Activated CD4-positive, alpha-beta T cell treated with anti-CD3 and anti-CD28 coated beads for 36 hours (primary cell): ENCODE measurements around the gene ATP5F1E. TPM values are rescaled to one million over a fixed set of nuclear protein-coding genes. Genes with fewer than 3 reads are reported as not detected.

Source experiments
- ATAC-seq: fragments of 200-7000 bp; cut with Tn5 transposase; one replicate; pipeline ENCODE4 v1.10.0; 2021; ENCODE audit warnings: mild to moderate bottlenecking, moderate library complexity
- CTCF ChIA-PET: fragments of 350-600 bp; sonication (Branson Sonifier 250); formaldehyde crosslinking; loops from one replicate; lab custom pipeline; 2021; ENCODE audit warnings: antibody characterized with exemption; lab: Charles Lee
- POLR2A ChIA-PET: fragments of 350-600 bp; sonication (Branson Sonifier 250); formaldehyde crosslinking; loops from one replicate; lab custom pipeline; 2021; ENCODE audit warnings: antibody characterized with exemption, inconsistent platforms; lab: Charles Lee
- DNase-seq: peaks from one replicate; pipeline ENCODE4 v3.0.0-alpha.2; 2020
- H3K27ac Mint-ChIP-seq: one replicate; pipeline ENCODE4 v1.8.0; 2021; ENCODE audit warnings: mixed read lengths
- H3K27me3 Mint-ChIP-seq: one replicate; pipeline ENCODE4 v1.8.0; 2021; ENCODE audit warnings: mixed read lengths
- H3K36me3 Mint-ChIP-seq: one replicate; pipeline ENCODE4 v1.8.0; 2021; ENCODE audit warnings: low read depth, mixed read lengths
- H3K4me1 Mint-ChIP-seq: one replicate; pipeline ENCODE4 v1.8.0; 2021; ENCODE audit warnings: mixed read lengths
- H3K4me3 Mint-ChIP-seq: one replicate; pipeline ENCODE4 v1.8.0; 2021; ENCODE audit warnings: mild to moderate bottlenecking, moderate library complexity, mixed read lengths
- H3K9me3 Mint-ChIP-seq: one replicate; pipeline ENCODE4 v1.8.0; 2021; ENCODE audit warnings: low read depth, mixed read lengths
- intact Hi-C, 2 experiments: fragments of 100-400 bp; cut with DNase I in 1 of 2; cut with micrococcal nuclease in 1 of 2; formaldehyde crosslinking; loops; one replicate each; pipeline versions ENCODE4 v1.14.2 to v1.15.1; 2022 to 2024; cut with DNase I, micrococcal nuclease
- total RNA-seq, 2 experiments: library from RNA; stranded (reverse); gene quantifications; one replicate each; pipeline ENCODE4 v1.2.3, GENCODE V29; 2021

Gene ATP5F1E
- total RNA-seq, 2 experiments from 2014 or later, result 63.5 to 76.1 TPM

- Mint-ChIP-seq H3K36me3 (peaks cover 70% of the 10 kb centered on the region), H3K27ac (peak overlapping the region; percentile 94), H3K4me1 (peaks cover 73% of the 10 kb centered on the region), H3K4me3 (peak overlapping the region; percentile 87), H3K9me3 (no peaks in the 10 kb centered on the region), H3K27me3 (no peaks in the 10 kb centered on the region)
- ChIA-PET POLR2A (interaction anchor here (0.5 to 1.7 kb wide), 16 partner anchors 8 to 674 kb away, joined by 3 to 16 read pairs (median 3); partner anchors contain the start of genes NELFCD and PRELID3B), CTCF (interaction anchor here (1.2 to 1.4 kb wide), 3 partner anchors 11 to 189 kb away, joined by 3 to 6 read pairs (median 4); no protein-coding TSS in a partner anchor)
- no peak for DNase-seq
- intact Hi-C loops, result loop anchor here (1.0 to 5.0 kb wide), 15 partner anchors 10 to 1640 kb away; partner anchors contain the start of genes NELFCD (in 2 of the 2), PRELID3B (in 2 of the 2), CTSZ (in 1 of the 2) and RAB22A (in 1 of the 2)
- ATAC-seq, result no peak
Measured at GRCh38 chr20:59032713-59033059, 551 bp upstream of the ATP5F1E start.

- H3K27me3 Mint-ChIP-seq, result no peaks in the 10 kb centered on the region
- peak overlapping the region; percentile 96 for H3K27ac Mint-ChIP-seq
- H3K4me3 Mint-ChIP-seq, result peak overlapping the region; percentile 87
- CTCF ChIA-PET, result interaction anchor here (0.8 to 1.4 kb wide), 7 partner anchors 10 to 190 kb away, joined by 3 to 5 read pairs (median 4); no protein-coding TSS in a partner anchor
- H3K4me1 Mint-ChIP-seq, result peaks cover 73% of the 10 kb centered on the region
- peaks cover 70% of the 10 kb centered on the region for H3K36me3 Mint-ChIP-seq
- POLR2A ChIA-PET, result interaction anchor here (0.6 to 1.7 kb wide), 11 partner anchors 11 to 597 kb away, joined by 3 to 16 read pairs (median 4); partner anchors contain the start of gene PRELID3B
- DNase-seq (peak; percentile 33), ATAC-seq (no peak)
- H3K9me3 Mint-ChIP-seq, result no peaks in the 10 kb centered on the region
- intact Hi-C loops, result loop anchor here (1.0 to 5.0 kb wide), 15 partner anchors 11 to 1639 kb away; partner anchors contain the start of genes NELFCD (in 2 of the 2), PRELID3B (in 2 of the 2), CTSZ (in 1 of the 2) and RAB22A (in 1 of the 2)
Measured at GRCh38 chr20:59031564-59032022, 542 bp downstream of the ATP5F1E start.

- peak overlapping the region; percentile 96 for H3K27ac Mint-ChIP-seq
- no peaks in the 10 kb centered on the region for H3K27me3 Mint-ChIP-seq
- peaks cover 67% of the 10 kb centered on the region for H3K36me3 Mint-ChIP-seq
- peaks cover 73% of the 10 kb centered on the region for H3K4me1 Mint-ChIP-seq
- H3K9me3 Mint-ChIP-seq, result no peaks in the 10 kb centered on the region
- ATAC-seq, result no peak
- intact Hi-C loops, result loop anchor here (5.0 kb wide), 5 partner anchors 41 to 1639 kb away; partner anchors contain the start of genes NELFCD (in 1 of the 2) and RBM38 (in 1 of the 2)
- CTCF ChIA-PET, result interaction anchor here (0.9 to 1.1 kb wide), 4 partner anchors 11 to 176 kb away, joined by 3 to 5 read pairs (median 4); no protein-coding TSS in a partner anchor
- peak overlapping the region; percentile 87 for H3K4me3 Mint-ChIP-seq
- POLR2A ChIA-PET, result interaction anchor here (0.6 to 1.7 kb wide), 5 partner anchors 22 to 293 kb away, joined by 3 to 7 read pairs (median 3); no protein-coding TSS in a partner anchor
- DNase-seq, result no peak
Measured at GRCh38 chr20:59030911-59031563, 1.1 kb downstream of the ATP5F1E start.

GRCh38 chr20:59028812-59029211 is 3.3 kb downstream of the ATP5F1E start:
- peaks cover 67% of the 10 kb centered on the region for H3K36me3 Mint-ChIP-seq
- H3K9me3 Mint-ChIP-seq, result no peaks in the 10 kb centered on the region
- H3K4me3 Mint-ChIP-seq, result peak overlapping the region; percentile 87
- POLR2A ChIA-PET, result no interaction called here
- peaks cover 63% of the 10 kb centered on the region for H3K4me1 Mint-ChIP-seq
- intact Hi-C loops, result loop anchor here in 1 of 2 experiments (2.0 kb wide), 1 partner anchor 372 kb away; no protein-coding TSS in a partner anchor
- H3K27ac Mint-ChIP-seq, result peak overlapping the region; percentile 82
- H3K27me3 Mint-ChIP-seq, result no peaks in the 10 kb centered on the region
- no peak for DNase-seq
- ATAC-seq, result no peak
- CTCF ChIA-PET, result interaction anchor here (0.7 to 1.1 kb wide), 2 partner anchors 154 to 376 kb away, joined by 3 read pairs; no protein-coding TSS in a partner anchor

- ATAC-seq, result no peak
- CTCF ChIA-PET, result interaction anchor here (1.1 kb wide), 1 partner anchor 155 kb away, joined by 3 read pairs; no protein-coding TSS in a partner anchor
- no peaks in the 10 kb centered on the region for H3K9me3 Mint-ChIP-seq
- POLR2A ChIA-PET, result no interaction called here
- H3K27ac Mint-ChIP-seq, result peak overlapping the region; percentile 44
- intact Hi-C loops, result loop anchor here in 1 of 2 experiments (2.0 kb wide), 1 partner anchor 371 kb away; no protein-coding TSS in a partner anchor
- H3K4me3 Mint-ChIP-seq, result no peak overlapping the region
- no peaks in the 10 kb centered on the region for H3K27me3 Mint-ChIP-seq
- H3K4me1 Mint-ChIP-seq, result peaks cover 58% of the 10 kb centered on the region
- H3K36me3 Mint-ChIP-seq, result peaks cover 64% of the 10 kb centered on the region
- DNase-seq, result no peak
Measured at GRCh38 chr20:59027741-59028320, 4.3 kb downstream of the ATP5F1E start.

- peaks cover 64% of the 10 kb centered on the region for H3K36me3 Mint-ChIP-seq
- ATAC-seq (no peak), DNase-seq (no peak)
- no peaks in the 10 kb centered on the region for H3K27me3 Mint-ChIP-seq
- H3K4me3 Mint-ChIP-seq, result no peak overlapping the region
- H3K4me1 Mint-ChIP-seq, result peaks cover 55% of the 10 kb centered on the region
- ChIA-PET CTCF (no interaction called here), POLR2A (no interaction called here)
- no peaks in the 10 kb centered on the region for H3K9me3 Mint-ChIP-seq
- peak overlapping the region; percentile 19 for H3K27ac Mint-ChIP-seq
- intact Hi-C loops, result no loop called here
Measured at GRCh38 chr20:59026904-59027740, 5.0 kb downstream of the ATP5F1E start.

- CTCF ChIA-PET, result interaction anchor here (0.7 to 1.1 kb wide), 3 partner anchors 11 to 408 kb away, joined by 3 read pairs; no protein-coding TSS in a partner anchor
- POLR2A ChIA-PET, result no interaction called here
Measured at GRCh38 chr20:59025511-59025910, 6.6 kb downstream of the ATP5F1E start.

GRCh38 chr20:59025086-59025485 is 7.0 kb downstream of the ATP5F1E start:
- no peaks in the 10 kb centered on the region for H3K27me3 Mint-ChIP-seq
- intact Hi-C loops, result no loop called here
- CTCF ChIA-PET, result interaction anchor here (0.7 to 1.1 kb wide), 3 partner anchors 10 to 408 kb away, joined by 3 read pairs; no protein-coding TSS in a partner anchor
- no peak overlapping the region for H3K27ac Mint-ChIP-seq
- peaks cover 52% of the 10 kb centered on the region for H3K4me1 Mint-ChIP-seq
- DNase-seq, result no peak
- no peak for ATAC-seq
- no peak overlapping the region for H3K4me3 Mint-ChIP-seq
- H3K36me3 Mint-ChIP-seq, result peaks cover 46% of the 10 kb centered on the region
- H3K9me3 Mint-ChIP-seq, result no peaks in the 10 kb centered on the region
- POLR2A ChIA-PET, result no interaction called here

More at GRCh38 chr20:59025511-59025910, 6.6 kb downstream of the ATP5F1E start:
- no peak overlapping the region for H3K4me3 Mint-ChIP-seq
- no peaks in the 10 kb centered on the region for H3K27me3 Mint-ChIP-seq
- H3K36me3 Mint-ChIP-seq, result peaks cover 51% of the 10 kb centered on the region
- DNase-seq, result no peak
- H3K27ac Mint-ChIP-seq, result peak overlapping the region; percentile 1
- H3K9me3 Mint-ChIP-seq, result no peaks in the 10 kb centered on the region
- intact Hi-C loops, result no loop called here
- no peak for ATAC-seq
- H3K4me1 Mint-ChIP-seq, result peaks cover 56% of the 10 kb centered on the region

GRCh38 chr20:59024111-59024530 is 8.0 kb downstream of the ATP5F1E start:
- no peaks in the 10 kb centered on the region for H3K27me3 Mint-ChIP-seq
- H3K4me3 Mint-ChIP-seq, result no peak overlapping the region
- H3K4me1 Mint-ChIP-seq, result peaks cover 43% of the 10 kb centered on the region
- ChIA-PET POLR2A (no interaction called here), CTCF (interaction anchor here (0.6 kb wide), 1 partner anchor 1156 kb away, joined by 3 read pairs; no protein-coding TSS in a partner anchor)
- no peak overlapping the region for H3K27ac Mint-ChIP-seq
- intact Hi-C loops, result no loop called here
- DNase-seq (no peak), ATAC-seq (no peak)
- H3K36me3 Mint-ChIP-seq, result peaks cover 39% of the 10 kb centered on the region
- no peaks in the 10 kb centered on the region for H3K9me3 Mint-ChIP-seq

GRCh38 chr20:59023616-59024015 is 8.5 kb downstream of the ATP5F1E start:
- POLR2A ChIA-PET, result no interaction called here
- H3K9me3 Mint-ChIP-seq, result no peaks in the 10 kb centered on the region
- no peaks in the 10 kb centered on the region for H3K27me3 Mint-ChIP-seq
- intact Hi-C loops, result no loop called here
- peaks cover 38% of the 10 kb centered on the region for H3K4me1 Mint-ChIP-seq
- ATAC-seq (no peak), DNase-seq (no peak)
- peaks cover 35% of the 10 kb centered on the region for H3K36me3 Mint-ChIP-seq
- no peak overlapping the region for H3K27ac Mint-ChIP-seq
- no peak overlapping the region for H3K4me3 Mint-ChIP-seq
- CTCF ChIA-PET, result interaction anchor here (0.6 to 0.8 kb wide), 2 partner anchors 44 to 1155 kb away, joined by 3 read pairs; no protein-coding TSS in a partner anchor
